Measurements from ENCODE around the gene ABT1. TPM values are rescaled to one million over a fixed set of nuclear protein-coding genes. Genes with fewer than 3 reads are reported as not detected.
A peak's percentile ranks its signal among the peaks of the same experiment; 100 is the strongest.

The ABT1 gene
- total and polyA plus RNA-seq, 4 donors = 13.4 to 20.9 (median 16.9) TPM

DNA sequence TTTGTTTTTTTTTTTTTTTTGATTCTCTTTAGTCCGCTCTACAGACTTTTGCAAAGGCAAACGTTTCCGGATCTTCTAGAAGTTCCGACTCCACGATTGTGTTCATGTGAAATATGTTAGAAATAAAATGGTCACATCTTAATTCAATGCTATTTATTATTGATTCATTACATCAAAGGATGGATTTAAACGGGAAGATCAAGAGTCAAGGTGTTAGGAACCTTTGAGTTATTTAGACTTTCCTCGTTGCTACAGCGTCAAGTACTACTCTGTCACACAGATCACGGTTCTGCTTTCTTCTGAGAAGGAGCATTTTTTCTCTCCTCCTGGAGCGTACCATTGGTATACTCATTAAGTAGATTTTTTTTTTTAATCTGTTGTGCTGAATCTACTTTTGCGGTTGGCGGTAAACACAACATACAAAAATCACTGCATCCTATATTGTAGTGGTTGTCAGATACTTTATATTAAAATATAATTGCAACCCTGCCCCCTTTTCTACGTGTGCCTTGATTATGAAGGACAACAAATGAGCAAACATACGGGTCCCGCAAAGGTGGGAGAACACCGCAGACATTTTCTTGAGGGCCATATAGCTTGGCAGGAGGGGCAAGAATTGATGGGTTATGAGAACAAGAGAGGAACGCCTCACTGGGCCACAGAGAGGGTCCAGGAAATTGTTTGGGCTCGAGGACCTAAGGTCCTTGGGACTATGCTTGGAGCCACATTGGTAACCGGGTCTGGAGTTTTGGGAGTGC lies 41.1 kb upstream of the ABT1 start:
- Histone ChIP-seq H3K27me3 (ENCODE audit: control insufficient read depth in 3 of 3, insufficient read depth in 3 of 3, low read length in 2 of 3) (no peaks in the 10 kb centered on the region), H3K4me1 (ENCODE audit: control insufficient read depth in 5 of 5, insufficient read depth in 5 of 5, low read length in 5 of 5) (peaks cover 0 to 14% (median 0%) of the 10 kb centered on the region in 5 donors), H3K4me3 (no peak overlapping the region), H3K36me3 (ENCODE audit: control insufficient read depth in 4 of 4, insufficient read depth in 4 of 4, low read length in 4 of 4) (no peaks in the 10 kb centered on the region), H3K9me3 (ENCODE audit: control insufficient read depth in 4 of 4, insufficient read depth in 3 of 4, low read length in 3 of 4) (no peaks in the 10 kb centered on the region), H3K27ac (ENCODE audit: low read depth in 1 of 2, low read length in 1 of 2) (no peak overlapping the region), H3K9ac (ENCODE audit: insufficient read depth in 1 of 2, low read length in 2 of 2) (no peak overlapping the region)
- 52 to 56% methylated on average over 19 of the region's 19 CpGs for WGBS, 2 donors
- TF ChIP-seq, protein P1, sequence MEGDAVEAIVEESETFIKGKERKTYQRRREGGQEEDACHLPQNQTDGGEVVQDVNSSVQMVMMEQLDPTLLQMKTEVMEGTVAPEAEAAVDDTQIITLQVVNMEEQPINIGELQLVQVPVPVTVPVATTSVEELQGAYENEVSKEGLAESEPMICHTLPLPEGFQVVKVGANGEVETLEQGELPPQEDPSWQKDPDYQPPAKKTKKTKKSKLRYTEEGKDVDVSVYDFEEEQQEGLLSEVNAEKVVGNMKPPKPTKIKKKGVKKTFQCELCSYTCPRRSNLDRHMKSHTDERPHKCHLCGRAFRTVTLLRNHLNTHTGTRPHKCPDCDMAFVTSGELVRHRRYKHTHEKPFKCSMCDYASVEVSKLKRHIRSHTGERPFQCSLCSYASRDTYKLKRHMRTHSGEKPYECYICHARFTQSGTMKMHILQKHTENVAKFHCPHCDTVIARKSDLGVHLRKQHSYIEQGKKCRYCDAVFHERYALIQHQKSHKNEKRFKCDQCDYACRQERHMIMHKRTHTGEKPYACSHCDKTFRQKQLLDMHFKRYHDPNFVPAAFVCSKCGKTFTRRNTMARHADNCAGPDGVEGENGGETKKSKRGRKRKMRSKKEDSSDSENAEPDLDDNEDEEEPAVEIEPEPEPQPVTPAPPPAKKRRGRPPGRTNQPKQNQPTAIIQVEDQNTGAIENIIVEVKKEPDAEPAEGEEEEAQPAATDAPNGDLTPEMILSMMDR (IDR thresholded peaks at IDR 0.05; ENCODE audit: control extremely low read depth, extremely low read depth) = no peak
- ATAC-seq (ENCODE audit: insufficient read depth, low FRiP score) (no peak), DNase-seq (peak in 1 of 3 donors; percentile 39)

GRCh38 chr6:26556263-26557070 lies 40.3 kb upstream of the ABT1 start:
- Histone ChIP-seq H3K9me3 (ENCODE audit: control insufficient read depth in 4 of 4, insufficient read depth in 3 of 4, low read length in 3 of 4) (no peaks in the 10 kb centered on the region), H3K27me3 (ENCODE audit: control insufficient read depth in 3 of 3, insufficient read depth in 3 of 3, low read length in 2 of 3) (no peaks in the 10 kb centered on the region), H3K9ac (ENCODE audit: insufficient read depth in 1 of 2, low read length in 2 of 2) (no peak overlapping the region), H3K4me3 (no peak overlapping the region), H3K27ac (ENCODE audit: low read depth in 1 of 2, low read length in 1 of 2) (no peak overlapping the region), H3K36me3 (ENCODE audit: control insufficient read depth in 4 of 4, insufficient read depth in 4 of 4, low read length in 4 of 4) (no peaks in the 10 kb centered on the region), H3K4me1 (ENCODE audit: control insufficient read depth in 5 of 5, insufficient read depth in 5 of 5, low read length in 5 of 5) (peaks cover 0 to 14% (median 0%) of the 10 kb centered on the region in 5 donors)
- DNase-seq (peak; percentile 71 to 80 (median 72)), ATAC-seq (ENCODE audit: insufficient read depth, low FRiP score) (no peak)
- 44 to 55% methylated on average over 16 of the region's 16 CpGs for WGBS, 2 donors
- TF ChIP-seq, protein P1 (IDR thresholded peaks at IDR 0.05; ENCODE audit: control extremely low read depth, extremely low read depth) = no peak

DNA sequence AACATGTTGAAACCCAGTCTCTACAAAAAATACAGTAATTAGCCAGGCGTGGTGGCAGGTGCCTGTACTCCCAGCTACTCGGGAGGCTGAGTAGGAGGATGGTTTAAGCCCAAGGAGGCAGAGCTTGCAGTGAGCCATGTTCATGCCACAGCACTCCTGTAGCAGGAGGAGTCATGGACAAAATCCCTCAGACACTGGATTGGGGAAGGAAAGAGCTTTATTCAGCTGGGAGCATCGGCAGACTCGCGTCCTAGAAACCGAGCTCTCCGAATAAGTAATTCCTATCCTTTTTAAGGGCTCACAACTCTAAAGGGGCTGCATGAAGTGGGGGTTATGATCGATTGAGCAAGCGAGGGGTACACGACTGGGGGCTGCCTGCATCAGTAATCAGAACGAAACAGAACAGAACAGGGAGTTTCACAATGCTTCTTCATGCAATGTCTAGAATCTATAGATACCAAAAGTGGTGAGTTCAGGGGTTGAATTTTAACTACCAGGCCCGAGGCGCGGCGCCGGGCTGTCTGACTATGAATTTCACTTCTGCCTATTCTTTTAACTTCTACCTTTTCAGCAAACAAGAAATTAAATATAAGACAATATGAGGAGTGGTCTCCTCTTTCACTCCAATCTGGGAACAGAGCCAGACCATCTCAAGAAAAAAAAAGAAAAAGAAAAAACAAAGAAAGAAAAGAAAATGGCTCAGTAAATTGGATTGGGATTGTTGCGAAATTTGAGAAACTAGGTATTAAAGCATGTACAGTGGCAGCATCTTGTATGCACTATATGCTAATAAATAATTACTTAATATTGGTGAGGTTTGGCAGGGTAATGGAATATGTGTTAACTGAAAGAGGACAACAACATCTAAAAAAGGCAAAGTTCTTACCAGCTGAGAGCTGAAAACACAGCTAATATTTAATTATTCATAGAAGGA lies 35.0 kb upstream of the ABT1 start:
- ATAC-seq (ENCODE audit: insufficient read depth, low FRiP score) = no peak
- H3K4me1 ChIP-seq (ENCODE audit: control insufficient read depth in 5 of 5, insufficient read depth in 5 of 5, low read length in 5 of 5) = no peaks in the 10 kb centered on the region
- H3K4me3 ChIP-seq = no peak overlapping the region
- WGBS, 2 donors = 87 to 94% methylated on average over 17 of the region's 17 CpGs
- H3K27me3 ChIP-seq (ENCODE audit: control insufficient read depth in 3 of 3, insufficient read depth in 3 of 3, low read length in 2 of 3) = no peaks in the 10 kb centered on the region
- H3K9me3 ChIP-seq (ENCODE audit: control insufficient read depth in 4 of 4, insufficient read depth in 3 of 4, low read length in 3 of 4) = no peaks in the 10 kb centered on the region
- TF ChIP-seq, protein P1 (IDR thresholded peaks at IDR 0.05; ENCODE audit: control extremely low read depth, extremely low read depth) = no peak
- no peaks in the 10 kb centered on the region for H3K36me3 ChIP-seq (ENCODE audit: control insufficient read depth in 4 of 4, insufficient read depth in 4 of 4, low read length in 4 of 4)
- H3K9ac ChIP-seq (ENCODE audit: insufficient read depth in 1 of 2, low read length in 2 of 2) = no peak overlapping the region
- DNase-seq = no peak
- no peak overlapping the region for H3K27ac ChIP-seq (ENCODE audit: low read depth in 1 of 2, low read length in 1 of 2)
